WTC11 (cell line): ENCODE results near the gene IGSF9. TPM values are rescaled to one million over a fixed set of nuclear protein-coding genes. Genes with fewer than 3 reads are reported as not detected.

Source experiments
- ATAC-seq: fragments of 200-7000 bp; cut with Tn5 transposase; 2 replicates; pipeline ENCODE4 v1.10.0; 2021; ENCODE audit warnings: mild to moderate bottlenecking, moderate library complexity
- CTCF ChIA-PET: fragments of 300-600 bp; sonication (Branson Sonifier 250); formaldehyde crosslinking; loops from one replicate; lab custom pipeline; 2021; ENCODE audit warnings: antibody characterized with exemption; lab: Charles Lee
- POLR2A ChIA-PET: fragments of 350-600 bp; sonication (Branson Sonifier 250); formaldehyde crosslinking; loops from one replicate; lab custom pipeline; 2021; ENCODE audit warnings: antibody characterized with exemption; lab: Charles Lee
- DNase-seq: peaks from one replicate; pipeline ENCODE4 v3.0.0; 2021; ENCODE audit warnings: low spot score
- H3K27ac Mint-ChIP-seq: 2 replicates; pipeline ENCODE4 v1.8.0; 2021; ENCODE audit warnings: mixed read lengths
- H3K27me3 Mint-ChIP-seq: 2 replicates; pipeline ENCODE4 v1.8.0; 2021; ENCODE audit warnings: low read depth, mild to moderate bottlenecking, moderate library complexity, mixed read lengths
- H3K36me3 Mint-ChIP-seq: 2 replicates; pipeline ENCODE4 v1.8.0; 2021; ENCODE audit warnings: mixed read lengths
- H3K4me1 Mint-ChIP-seq: 2 replicates; pipeline ENCODE4 v1.8.0; 2022; ENCODE audit warnings: mixed read lengths
- H3K4me3 Mint-ChIP-seq: 2 replicates; pipeline ENCODE4 v1.8.0; 2021; ENCODE audit warnings: mild to moderate bottlenecking, moderate library complexity, mixed read lengths
- H3K9me3 Mint-ChIP-seq: 2 replicates; pipeline ENCODE4 v1.8.0; 2021; ENCODE audit warnings: mixed read lengths
- ATF3 ChIP-seq: sonication (generic); formaldehyde crosslinking; conservative IDR thresholded peaks from 2 replicates; pipeline ENCODE4 v1.8.1; 2022; ENCODE audit warnings: mild to moderate bottlenecking, missing genetic modification reagents
- E2F5 ChIP-seq: sonication (generic); formaldehyde crosslinking; IDR thresholded peaks from 2 replicates; pipeline ENCODE4 v1.8.1; 2022; ENCODE audit warnings: mild to moderate bottlenecking, moderate library complexity, missing genetic modification reagents
- EMX1 ChIP-seq: fragments of 250-450 bp; sonication (Bioruptor Pico); IDR thresholded peaks from 2 replicates; pipeline ENCODE4 v1.8.0; 2021; ENCODE audit warnings: mild to moderate bottlenecking
- ERG ChIP-seq: fragments of 250-450 bp; sonication (Bioruptor Pico); IDR thresholded peaks from 2 replicates; pipeline ENCODE4 v1.8.0; 2021; ENCODE audit warnings: mild to moderate bottlenecking
- ESRRA ChIP-seq: sonication (generic); formaldehyde crosslinking; IDR thresholded peaks from 2 replicates; pipeline ENCODE4 v1.8.1; 2022; ENCODE audit warnings: mild to moderate bottlenecking, missing genetic modification reagents, borderline replicate concordance
- GABPB1 ChIP-seq: sonication (generic); formaldehyde crosslinking; IDR thresholded peaks from 2 replicates; pipeline ENCODE4 v1.8.1; 2023; ENCODE audit warnings: mild to moderate bottlenecking, missing genetic modification reagents
- IRF1 ChIP-seq: sonication (generic); formaldehyde crosslinking; IDR thresholded peaks from 2 replicates; pipeline ENCODE4 v1.8.0; 2023; ENCODE audit warnings: missing genetic modification reagents
- KAT7 ChIP-seq: sonication (generic); formaldehyde crosslinking; IDR thresholded peaks from 2 replicates; pipeline ENCODE4 v1.8.1; 2023; ENCODE audit warnings: missing genetic modification reagents, mild to moderate bottlenecking, borderline replicate concordance
- MAX ChIP-seq: sonication (generic); formaldehyde crosslinking; IDR thresholded peaks from 2 replicates; pipeline ENCODE4 v1.8.0; 2022; ENCODE audit warnings: mild to moderate bottlenecking, missing genetic modification reagents
- MLX ChIP-seq: sonication (generic); formaldehyde crosslinking; IDR thresholded peaks from 2 replicates; pipeline ENCODE4 v1.8.1; 2023; ENCODE audit warnings: mild to moderate bottlenecking, missing genetic modification reagents, moderate library complexity
- NR2C2 ChIP-seq: sonication (generic); formaldehyde crosslinking; IDR thresholded peaks from 2 replicates; pipeline ENCODE4 v1.8.0; 2022; ENCODE audit warnings: mild to moderate bottlenecking, missing genetic modification reagents
- PRRX2 ChIP-seq: fragments of 250-450 bp; sonication (Bioruptor Pico); IDR thresholded peaks from 2 replicates; pipeline ENCODE4 v1.8.0; 2021; ENCODE audit warnings: mild to moderate bottlenecking
- RELA ChIP-seq: sonication (generic); formaldehyde crosslinking; IDR thresholded peaks from 2 replicates; pipeline ENCODE4 v1.8.1; 2022; ENCODE audit warnings: missing genetic modification reagents, mild to moderate bottlenecking, borderline replicate concordance
- STAT6 ChIP-seq: sonication (generic); formaldehyde crosslinking; conservative IDR thresholded peaks from 2 replicates; pipeline ENCODE4 v1.8.1; 2023; ENCODE audit warnings: mild to moderate bottlenecking, low read depth, missing genetic modification reagents, moderate library complexity
- TCF7 ChIP-seq: sonication (generic); formaldehyde crosslinking; IDR thresholded peaks from 2 replicates; pipeline ENCODE4 v1.8.0; 2022; ENCODE audit warnings: mild to moderate bottlenecking, low read depth, missing genetic modification reagents, moderate library complexity
- TEAD4 ChIP-seq: sonication (generic); formaldehyde crosslinking; IDR thresholded peaks from 2 replicates; pipeline ENCODE4 v1.8.0; 2022; ENCODE audit warnings: mild to moderate bottlenecking, missing genetic modification reagents
- USF1 ChIP-seq: sonication (generic); formaldehyde crosslinking; IDR thresholded peaks from 2 replicates; pipeline ENCODE4 v1.8.0; 2022; ENCODE audit warnings: mild to moderate bottlenecking, missing genetic modification reagents
- ZNF232 ChIP-seq: sonication (generic); formaldehyde crosslinking; IDR thresholded peaks from 2 replicates; pipeline ENCODE4 v1.8.0; 2022; ENCODE audit warnings: mild to moderate bottlenecking, missing genetic modification reagents
- ZNF263 ChIP-seq: sonication (generic); formaldehyde crosslinking; IDR thresholded peaks from 2 replicates; pipeline ENCODE4 v1.8.1; 2022; ENCODE audit warnings: low read depth, mild to moderate bottlenecking, moderate library complexity, missing genetic modification reagents
- ZNF416 ChIP-seq: fragments of 250-450 bp; sonication (Bioruptor Pico); IDR thresholded peaks from 2 replicates; pipeline ENCODE4 v1.9.0; 2021; ENCODE audit warnings: mild to moderate bottlenecking, inconsistent platforms
- ZNF423 ChIP-seq: fragments of 250-450 bp; sonication (Bioruptor Pico); IDR thresholded peaks from 2 replicates; pipeline ENCODE4 v2.1.2; 2022; ENCODE audit warnings: mild to moderate bottlenecking, moderate library complexity
- ZNF425 ChIP-seq: fragments of 250-450 bp; sonication (Bioruptor Pico); conservative IDR thresholded peaks from 2 replicates; pipeline ENCODE4 v1.9.0; 2021; ENCODE audit warnings: mild to moderate bottlenecking
- ZNF671 ChIP-seq: fragments of 250-450 bp; sonication (Bioruptor Pico); IDR thresholded peaks from 2 replicates; pipeline ENCODE4 v1.8.0; 2021; ENCODE audit warnings: mild to moderate bottlenecking
- total RNA-seq: library from RNA; stranded (reverse); gene quantifications from 3 replicates; pipeline ENCODE4 v1.2.3, GENCODE V29; 2021

Gene IGSF9
- total RNA-seq, 1 experiment from 2014 or later = 16.4 TPM

- Mint-ChIP-seq H3K9me3 (0 out of 2 replicates have a peak, but pooled peaks cover 4% of the 10 kb centered on the region), H3K36me3 (no peaks in the 10 kb centered on the region), H3K4me1 (peaks cover 10% of the 10 kb centered on the region), H3K27ac (no peak overlapping the region), H3K4me3 (no peak overlapping the region), H3K27me3 (no peaks in the 10 kb centered on the region; the same call in 1 of the 2 replicates)
- ATAC-seq = no peak
- DNase-seq = no peak
- ChIA-PET POLR2A (no interaction called here), CTCF (interaction anchor here (2.1 kb wide), 1 partner anchor 12 kb away, joined by 19 read pairs; no protein-coding TSS in a partner anchor)
- TF ChIP-seq GABPB1 (CRISPR knock-in tag) (no peak), TEAD4 (CRISPR knock-in tag) (no peak), RELA (CRISPR knock-in tag) (no peak), EMX1 (CRISPR knock-in tag) (no peak), KAT7 (no peak), ERG (no peak)
These were observed 49.5 kb upstream of the IGSF9 start for GRCh38 chr1:159994896-159995295.

- Mint-ChIP-seq H3K4me1 (peaks cover 10% of the 10 kb centered on the region), H3K36me3 (no peaks in the 10 kb centered on the region), H3K27ac (no peak overlapping the region), H3K4me3 (no peak overlapping the region), H3K27me3 (no peaks in the 10 kb centered on the region; the same call in 1 of the 2 replicates), H3K9me3 (0 out of 2 replicates have a peak, but pooled peaks cover 4% of the 10 kb centered on the region)
- POLR2A ChIA-PET = no interaction called here
- no peak for ATAC-seq
- CTCF ChIA-PET = interaction anchor here (1.0 to 2.1 kb wide), 2 partner anchors 13 to 20 kb away, joined by 3 to 19 read pairs; no protein-coding TSS in a partner anchor
- no peak for DNase-seq
- TF ChIP-seq ZNF423 (CRISPR knock-in tag) (no peak), ESRRA (CRISPR knock-in tag) (no peak), NR2C2 (CRISPR knock-in tag) (no peak), MLX (no peak), ZNF232 (CRISPR knock-in tag) (no peak)
These were observed 48.5 kb upstream of the IGSF9 start for GRCh38 chr1:159993911-159994310.

GRCh38 chr1:159992161-159992560 is 46.7 kb upstream of the IGSF9 start:
- Mint-ChIP-seq H3K36me3 (no peaks in the 10 kb centered on the region), H3K27me3 (no peaks in the 10 kb centered on the region; the same call in 1 of the 2 replicates)
- CTCF ChIA-PET = interaction anchor here (1.4 kb wide), 1 partner anchor 15 kb away, joined by 13 read pairs; no protein-coding TSS in a partner anchor

More at GRCh38 chr1:159992161-159992560, 46.7 kb upstream of the IGSF9 start:
- ATAC-seq (peak; percentile 62), DNase-seq (no peak)
- no peak overlapping the region for H3K27ac Mint-ChIP-seq
- no peaks in the 10 kb centered on the region for H3K9me3 Mint-ChIP-seq
- peaks cover 10% of the 10 kb centered on the region for H3K4me1 Mint-ChIP-seq
- TF ChIP-seq NR2C2 (CRISPR knock-in tag) = no peak
- no peak for TF ChIP-seq ZNF263 (CRISPR knock-in tag)
- no peak for TF ChIP-seq MAX (CRISPR knock-in tag)
- no peak for TF ChIP-seq ZNF416 (CRISPR knock-in tag)
- no peak for TF ChIP-seq PRRX2 (CRISPR knock-in tag)
- TF ChIP-seq E2F5 (CRISPR knock-in tag) = no peak
- TF ChIP-seq ATF3 = no peak
- TF ChIP-seq ZNF425 (CRISPR knock-in tag) = no peak
- no peak for TF ChIP-seq TCF7
- no peak for TF ChIP-seq ZNF423 (CRISPR knock-in tag)
- no peak for TF ChIP-seq USF1 (CRISPR knock-in tag)
- no peak for TF ChIP-seq ZNF671 (CRISPR knock-in tag)
- no peak for TF ChIP-seq IRF1
- TF ChIP-seq STAT6 (CRISPR knock-in tag) = no peak
- TF ChIP-seq, all 79 proteins: peak for 0
- H3K4me3 Mint-ChIP-seq = no peak overlapping the region
- POLR2A ChIA-PET = no interaction called here
